GM21367 (cell line): Measurements from ENCODE around the gene SSNA1.

Experiments used
- ATAC-seq: cut with Tn5 transposase; IDR thresholded peaks from one replicate; pipeline ENCODE4 v1.9.1; 2021; ENCODE audit not compliant: unreplicated experiment

SSNA1 gene

DNA sequence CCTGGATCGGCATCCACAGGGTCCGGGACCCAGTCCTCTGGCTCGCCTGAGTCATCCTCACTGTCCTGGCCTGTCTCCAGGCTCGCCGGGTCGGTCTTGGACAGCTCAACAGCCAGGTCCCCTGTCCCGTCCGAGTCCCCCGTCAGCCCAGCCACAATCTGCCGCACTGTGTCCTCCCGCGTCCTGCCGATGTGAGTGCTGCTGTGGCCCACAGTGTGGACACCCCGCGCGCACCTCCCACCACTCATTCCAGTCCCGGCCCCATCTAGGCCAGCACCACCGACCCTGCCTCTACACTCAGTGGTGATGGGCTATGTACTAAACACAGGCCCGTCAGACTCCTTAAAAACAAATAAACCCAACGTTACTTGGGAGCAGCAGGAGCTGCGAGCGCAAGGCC, 6.8 kb upstream of the SSNA1 start:
- no peak for ATAC-seq

DNA sequence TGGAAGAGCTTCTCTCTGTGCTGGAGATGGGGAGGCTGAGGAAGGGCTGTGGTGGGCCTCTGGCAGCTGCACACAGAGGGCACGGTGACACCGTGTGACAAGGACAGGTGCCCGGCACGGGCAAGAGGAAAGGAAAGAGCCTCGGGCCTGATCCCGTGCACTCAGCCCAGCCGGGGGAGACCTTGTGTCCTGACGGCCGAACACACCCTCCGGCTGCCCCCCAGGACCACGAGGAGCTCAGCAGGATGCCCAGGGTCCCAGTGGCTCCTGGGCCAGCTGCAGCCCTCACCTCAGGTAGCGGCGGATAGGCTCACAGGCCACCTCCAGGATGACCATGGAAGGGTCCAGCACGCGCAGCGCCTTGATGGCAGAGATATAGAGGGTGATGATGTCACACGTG, 5.6 kb upstream of the SSNA1 start:
- ATAC-seq: no peak

DNA sequence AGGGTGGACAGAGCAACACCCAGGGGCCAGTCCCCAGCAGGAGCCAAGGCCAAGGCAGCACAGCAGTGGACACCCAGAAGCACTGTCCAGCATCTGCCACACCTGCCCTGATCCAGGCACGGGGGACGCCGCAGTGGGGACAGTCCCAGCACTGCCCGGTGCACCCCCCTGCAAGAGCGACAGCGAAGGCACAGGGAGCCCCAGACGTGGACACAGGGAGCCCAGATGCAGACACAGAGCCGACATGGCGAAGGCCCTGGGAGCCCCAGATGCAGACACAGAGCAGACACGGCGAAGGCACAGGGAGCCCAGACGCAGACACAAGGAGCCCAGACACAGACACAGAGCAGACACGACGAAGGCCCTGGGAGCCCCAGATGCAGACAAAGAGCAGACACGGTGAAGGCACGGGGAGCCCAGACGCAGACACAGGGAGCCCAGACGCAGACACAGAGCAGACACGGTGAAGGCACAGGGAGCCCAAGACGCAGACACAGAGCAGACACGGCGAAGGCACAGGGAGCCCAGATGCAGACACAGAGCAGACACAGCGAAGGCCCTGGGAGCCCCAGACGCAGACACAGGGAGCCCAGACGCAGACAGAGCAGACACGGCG, 4.4 kb upstream of the SSNA1 start:
- no peak for ATAC-seq

DNA sequence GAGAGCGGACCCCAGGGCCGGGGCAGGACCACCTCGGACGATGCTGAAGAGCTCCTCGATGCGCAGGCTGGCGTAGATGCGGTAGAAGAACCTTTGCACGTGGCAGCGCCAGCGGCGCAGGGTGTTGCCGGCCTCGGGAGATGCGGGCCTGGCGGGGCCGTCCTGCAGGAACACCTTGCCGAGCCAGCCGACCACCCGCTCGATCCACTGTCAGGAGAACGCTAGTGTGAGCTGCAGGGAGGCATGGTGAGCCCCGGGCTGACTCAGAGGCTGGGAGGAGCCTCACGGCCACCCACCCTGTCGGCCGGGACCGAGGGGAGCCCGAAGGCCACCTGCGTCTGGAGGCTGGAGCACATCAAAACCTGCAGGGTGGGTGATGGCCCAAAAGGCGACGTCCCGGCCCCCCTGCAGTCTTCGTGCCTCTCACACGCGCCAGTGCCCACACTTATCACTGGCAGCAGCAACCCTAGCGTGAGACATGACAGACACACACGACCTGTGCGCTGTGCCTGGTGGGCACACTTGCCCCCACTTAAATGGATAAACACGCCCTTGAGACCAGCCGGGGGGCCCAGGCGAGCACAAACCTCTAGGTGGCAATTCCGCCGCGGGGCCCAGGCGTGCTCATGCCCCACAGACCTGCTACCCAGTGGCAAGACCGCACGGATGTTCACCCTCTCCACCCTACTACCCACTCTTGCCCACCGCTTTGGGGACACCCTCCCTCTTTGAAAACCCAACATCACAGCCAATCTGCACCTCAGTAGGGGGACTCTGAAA, 3.4 kb upstream of the SSNA1 start:
- no peak for ATAC-seq

DNA sequence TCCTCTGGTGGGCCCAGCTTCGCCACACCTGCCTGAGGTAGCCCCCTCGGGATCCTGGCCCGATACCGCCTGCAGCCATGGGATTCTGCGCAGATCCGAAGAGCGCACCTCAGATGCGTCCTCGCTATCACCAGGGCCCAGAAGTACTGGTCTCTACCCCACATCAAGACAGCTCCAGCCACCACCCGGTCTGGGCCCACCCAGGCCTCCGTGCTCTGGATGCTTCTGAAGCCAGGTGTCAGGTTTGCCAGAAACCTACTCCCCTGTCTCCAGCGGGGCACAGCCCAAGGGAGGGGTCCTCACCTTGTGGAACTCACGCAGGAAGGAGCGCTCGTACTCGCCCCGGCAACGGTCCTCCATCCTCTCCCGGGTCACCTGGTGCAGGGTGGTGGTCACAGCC, 2.6 kb upstream of the SSNA1 start:
- ATAC-seq: no peak

DNA sequence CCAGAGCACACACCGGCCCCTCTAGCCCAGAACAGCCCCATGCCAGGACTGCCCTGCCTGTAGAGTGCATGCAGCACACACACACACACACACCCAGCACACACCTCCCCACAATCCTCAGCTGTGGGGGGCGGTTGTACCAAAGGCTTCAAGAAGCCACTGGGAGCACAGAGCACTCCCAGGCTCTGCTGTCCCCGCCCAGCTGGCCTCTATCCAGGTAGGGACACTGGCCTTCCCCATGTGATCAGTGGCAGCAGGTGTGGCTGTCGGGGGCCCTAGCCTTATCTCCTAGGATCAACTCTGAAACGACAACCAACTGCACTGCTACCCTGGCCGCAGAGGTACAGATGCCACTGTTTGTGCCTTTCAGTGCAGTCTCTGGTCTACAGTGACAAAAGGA, 2.1 kb upstream of the SSNA1 start:
- ATAC-seq: no peak

DNA sequence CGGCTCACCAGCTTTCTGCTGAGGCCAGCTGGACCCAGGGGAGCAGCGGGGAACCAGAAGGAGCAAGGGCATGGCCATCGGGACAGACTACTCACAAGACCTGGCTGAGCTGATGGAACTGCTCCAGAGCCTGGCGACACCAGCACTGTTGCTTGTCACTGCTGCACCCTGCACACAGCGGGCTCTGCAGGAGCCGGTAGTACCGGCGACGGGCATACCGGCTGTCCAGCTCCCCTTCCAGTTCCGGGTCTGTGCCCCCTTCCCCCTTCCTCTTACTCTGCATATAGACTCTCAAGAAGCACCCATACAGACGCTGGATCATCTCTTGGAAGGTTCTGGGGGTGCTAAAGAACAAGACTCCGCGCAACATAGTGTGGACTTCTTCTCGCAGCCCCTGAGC, 1.1 kb upstream of the SSNA1 start:
- no peak for ATAC-seq

DNA sequence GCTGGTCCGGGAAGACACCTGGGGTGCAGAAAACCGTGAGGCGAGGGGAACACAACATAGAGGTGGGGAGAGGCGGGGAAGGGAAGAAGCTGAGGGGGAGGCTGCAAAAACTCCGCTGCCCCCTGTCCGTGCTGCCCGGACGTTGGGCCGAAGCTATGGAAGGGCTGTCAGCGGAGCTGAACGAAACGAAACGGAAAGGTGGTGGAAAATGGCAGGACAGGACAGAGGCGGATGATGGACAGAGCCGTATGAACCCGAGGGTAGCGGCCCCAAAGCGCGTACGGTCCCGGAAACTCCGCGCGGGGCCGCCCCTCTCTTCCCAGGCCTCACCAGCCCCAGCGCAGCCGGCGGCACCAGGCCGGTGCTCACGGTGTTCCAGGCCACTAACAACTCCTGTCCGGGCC, 388 bp upstream of the SSNA1 start:
- ATAC-seq: no peak

DNA sequence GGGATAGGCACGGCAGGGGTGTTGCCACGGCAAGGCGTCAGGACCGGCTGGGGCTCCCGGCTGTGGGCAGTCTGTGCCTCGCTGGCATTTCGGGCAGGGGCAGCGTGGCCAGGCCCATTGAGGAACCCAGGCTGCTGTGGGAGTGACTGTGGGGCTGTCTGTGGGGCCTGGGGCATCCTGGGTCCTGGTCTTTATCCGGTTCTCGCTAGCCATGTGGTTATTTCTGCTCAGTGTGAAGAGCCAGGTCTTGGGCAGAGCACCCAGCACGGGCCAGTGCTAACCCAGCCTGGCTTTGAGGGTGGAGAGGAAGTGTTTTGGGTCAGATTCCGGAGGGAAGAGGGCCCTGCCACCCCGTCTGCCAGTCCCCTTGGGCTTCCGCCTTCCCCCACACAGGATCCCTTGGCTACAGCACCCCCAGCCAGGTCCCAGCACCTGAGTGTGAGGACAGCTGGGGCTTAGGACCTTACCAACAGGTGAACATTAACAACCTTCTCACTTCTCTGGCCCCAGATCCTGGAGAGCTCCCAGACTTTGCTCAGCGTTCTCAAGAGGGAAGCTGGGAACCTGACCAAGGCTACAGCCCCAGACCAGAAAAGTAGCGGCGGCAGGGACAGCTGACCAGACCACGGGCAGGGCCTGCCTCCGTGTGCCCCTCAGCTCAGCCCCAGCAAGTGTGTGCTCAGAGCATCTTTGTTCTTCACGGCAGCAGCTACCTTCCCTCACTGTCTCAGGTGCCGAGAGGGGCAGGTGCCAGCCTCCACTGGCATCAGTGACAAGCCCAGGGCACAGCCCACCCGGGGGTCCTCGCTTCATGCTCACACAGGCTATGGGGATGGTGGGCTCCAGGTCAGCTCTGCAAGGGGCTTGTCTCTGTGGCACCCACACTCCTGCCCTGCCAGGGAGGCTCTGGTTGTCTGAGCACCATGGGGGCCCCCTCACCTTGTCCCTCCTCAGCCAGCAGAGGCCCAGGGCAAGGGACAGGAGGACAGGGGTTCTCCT, 1.1 kb downstream of the SSNA1 start:
- no peak for ATAC-seq

DNA sequence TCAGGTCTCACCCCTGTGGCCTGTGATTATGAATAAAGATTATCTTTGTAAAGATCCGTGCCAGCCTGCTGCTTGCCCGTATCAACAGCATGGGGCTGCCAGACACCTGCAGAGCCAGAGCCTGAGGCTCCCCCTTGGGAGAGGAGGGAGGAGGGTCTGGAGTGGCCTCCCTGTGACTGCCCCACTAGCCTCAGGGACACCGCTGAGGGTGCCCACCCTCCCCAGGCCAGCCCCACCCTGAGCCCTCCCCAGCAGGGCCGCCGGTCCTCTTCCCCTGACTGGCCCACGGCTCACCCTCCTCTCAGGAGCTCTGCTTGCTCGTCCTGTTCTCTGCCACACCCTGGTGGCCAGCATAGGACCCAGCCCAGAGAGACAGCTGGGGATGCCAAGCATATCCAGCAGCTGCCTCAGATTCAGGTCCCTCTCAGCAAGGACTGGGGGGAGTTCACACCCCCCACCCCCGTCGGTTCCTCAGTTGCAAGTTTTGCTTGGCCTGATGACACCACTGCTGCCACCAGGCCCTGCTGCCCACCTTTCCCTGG, 1.9 kb downstream of the SSNA1 start:
- no peak for ATAC-seq

DNA sequence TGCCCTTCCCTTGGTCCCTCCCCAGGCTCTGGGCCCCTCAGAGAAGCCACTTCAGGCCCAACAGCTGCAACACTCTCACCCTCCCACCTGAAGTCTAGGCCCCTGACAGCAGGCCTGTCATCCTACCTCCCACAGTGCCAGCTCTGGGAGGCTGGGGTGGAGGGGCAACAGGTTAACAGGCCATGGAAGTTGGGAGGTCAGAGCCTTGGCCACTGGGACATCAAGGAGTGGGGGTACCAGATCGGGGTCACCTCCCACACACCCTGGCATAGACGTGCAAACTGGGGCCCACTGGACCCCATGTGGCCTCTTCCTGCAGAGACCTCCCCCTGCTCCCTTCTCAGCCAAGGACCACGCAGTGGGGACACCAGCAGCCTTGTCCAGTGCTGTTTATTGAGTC, 2.8 kb downstream of the SSNA1 start:
- no peak for ATAC-seq

DNA sequence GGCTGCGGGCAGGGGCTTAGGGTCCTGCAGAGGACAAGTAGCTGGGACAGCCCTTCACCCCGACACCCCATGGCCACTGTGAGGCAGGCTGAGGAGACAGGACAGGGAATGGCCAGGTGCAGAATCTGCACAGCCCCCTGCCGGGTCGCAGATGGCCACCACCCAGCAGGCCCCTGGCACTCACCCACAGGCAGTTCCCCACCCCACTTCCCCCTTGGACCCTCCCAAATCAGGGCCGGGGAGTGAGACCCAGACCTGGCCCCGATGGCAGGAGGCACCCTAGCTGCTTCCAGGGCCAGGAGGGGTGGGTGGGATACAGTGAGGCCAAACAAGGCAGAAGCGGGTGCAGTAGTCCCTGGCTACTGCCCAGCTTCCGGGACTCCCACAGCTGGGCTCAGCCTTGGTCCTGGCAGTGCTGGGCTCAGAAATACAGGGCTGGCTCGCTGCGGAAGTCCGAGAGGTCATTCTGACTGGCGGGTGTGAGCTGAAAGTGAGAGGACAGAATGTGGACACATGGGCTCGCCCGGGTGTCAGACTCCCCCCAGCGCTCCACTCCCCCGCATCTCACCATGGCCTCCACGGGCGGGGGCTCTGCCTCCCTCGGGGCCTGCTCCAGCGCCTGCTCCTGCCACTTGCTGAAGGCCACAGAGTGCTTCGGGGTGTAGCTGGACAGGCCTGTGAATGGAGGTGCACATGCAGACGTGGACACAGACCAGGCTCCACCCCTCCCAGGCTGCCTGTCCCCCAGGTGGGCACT, 3.4 kb downstream of the SSNA1 start:
- ATAC-seq: no peak

DNA sequence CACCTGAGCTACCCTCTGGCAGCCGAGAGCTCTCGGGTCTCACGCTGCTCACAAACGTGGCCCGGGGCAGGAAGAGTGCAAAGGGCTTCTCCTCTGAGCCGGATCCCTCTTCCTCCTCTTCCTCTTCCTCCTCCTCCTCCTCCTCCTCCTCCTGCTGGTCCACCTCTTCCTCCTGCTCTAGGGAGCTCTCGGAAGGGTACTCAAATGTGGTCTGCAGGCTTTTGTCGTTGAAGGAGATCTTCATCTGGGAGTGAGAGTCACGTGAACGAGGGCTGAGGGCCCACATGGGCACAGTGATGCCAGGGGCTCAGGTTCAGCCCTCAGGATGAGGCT, 3.9 kb downstream of the SSNA1 start:
- no peak for ATAC-seq

DNA sequence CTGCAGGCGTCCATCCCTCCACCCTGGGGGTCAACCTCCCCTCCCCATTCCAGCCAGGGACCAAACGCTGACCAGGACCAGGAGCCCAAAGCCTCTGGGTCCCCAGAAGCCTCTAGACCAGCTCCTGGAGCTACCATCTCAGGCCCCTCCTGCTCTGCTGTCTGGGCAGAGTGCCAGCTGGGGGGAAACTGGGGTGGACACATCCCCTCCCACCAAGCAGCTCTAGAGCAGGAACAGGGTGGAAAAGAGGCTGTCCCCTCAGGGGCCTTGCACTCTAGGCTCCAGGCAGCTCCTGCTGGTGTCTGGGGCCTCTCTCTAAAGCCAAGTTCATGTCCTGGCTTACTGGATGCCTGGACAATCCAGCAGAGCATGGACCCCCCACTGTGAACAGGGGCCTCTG, 4.4 kb downstream of the SSNA1 start:
- no peak for ATAC-seq

DNA sequence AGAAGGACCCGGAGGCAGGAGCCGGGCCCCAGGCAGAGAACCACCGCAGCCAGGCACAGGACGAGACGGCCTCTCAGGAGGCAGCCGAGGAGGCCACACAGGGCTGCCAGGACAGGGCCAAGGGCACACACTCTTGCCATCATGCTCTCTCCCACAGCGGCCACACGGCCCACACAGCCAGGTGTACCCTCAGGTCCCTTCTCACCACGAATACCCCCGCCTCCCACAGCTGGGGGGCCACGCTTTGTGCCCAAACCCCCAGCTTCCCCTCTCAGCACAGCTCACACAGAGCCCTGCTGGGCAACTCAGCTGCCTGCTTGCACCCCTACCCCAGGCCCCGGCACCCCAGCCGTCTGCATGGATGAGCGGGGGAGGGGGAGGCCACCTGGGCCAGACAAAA, 5.3 kb downstream of the SSNA1 start:
- ATAC-seq: no peak

DNA sequence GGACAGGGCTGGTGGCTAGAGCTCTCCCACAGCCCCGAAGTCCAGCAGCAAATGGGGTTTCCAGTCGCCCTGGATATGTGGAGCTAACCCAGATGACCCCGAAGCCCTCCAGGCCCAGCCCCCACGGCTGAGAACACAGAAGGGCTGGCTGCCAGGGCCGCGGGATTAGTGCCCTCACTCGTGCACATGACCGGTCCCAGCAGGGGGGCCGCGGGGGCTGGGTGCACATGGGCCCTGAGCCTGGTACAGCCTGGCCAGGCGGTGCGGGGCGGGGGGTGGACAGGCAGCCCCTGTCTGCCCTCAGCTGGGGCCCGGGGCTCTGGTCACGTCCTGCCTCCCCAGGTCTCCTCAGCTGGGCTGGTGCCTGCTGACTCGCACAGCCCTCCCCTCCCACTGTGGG, 5.9 kb downstream of the SSNA1 start:
- no peak for ATAC-seq

DNA sequence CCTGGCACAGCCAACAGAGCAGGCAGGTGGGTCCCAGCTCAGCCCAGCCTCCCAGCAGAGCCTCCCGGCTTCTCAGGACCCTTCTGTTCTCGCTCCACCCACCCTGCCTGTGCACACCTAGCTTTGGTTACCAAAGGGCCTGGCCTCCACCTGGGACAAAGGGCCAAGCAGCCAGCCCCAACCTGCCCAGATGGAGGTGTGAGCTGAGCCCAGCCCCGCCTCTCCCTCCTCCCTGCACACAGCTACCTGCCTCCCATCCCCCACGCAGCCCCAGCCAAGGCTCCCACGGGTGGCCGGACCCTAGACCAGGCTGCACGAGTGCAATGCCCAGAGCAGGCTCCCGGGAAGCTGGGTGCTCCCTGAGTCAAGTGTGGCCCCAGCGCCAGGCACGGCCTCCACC, 6.4 kb downstream of the SSNA1 start:
- ATAC-seq: no peak

DNA sequence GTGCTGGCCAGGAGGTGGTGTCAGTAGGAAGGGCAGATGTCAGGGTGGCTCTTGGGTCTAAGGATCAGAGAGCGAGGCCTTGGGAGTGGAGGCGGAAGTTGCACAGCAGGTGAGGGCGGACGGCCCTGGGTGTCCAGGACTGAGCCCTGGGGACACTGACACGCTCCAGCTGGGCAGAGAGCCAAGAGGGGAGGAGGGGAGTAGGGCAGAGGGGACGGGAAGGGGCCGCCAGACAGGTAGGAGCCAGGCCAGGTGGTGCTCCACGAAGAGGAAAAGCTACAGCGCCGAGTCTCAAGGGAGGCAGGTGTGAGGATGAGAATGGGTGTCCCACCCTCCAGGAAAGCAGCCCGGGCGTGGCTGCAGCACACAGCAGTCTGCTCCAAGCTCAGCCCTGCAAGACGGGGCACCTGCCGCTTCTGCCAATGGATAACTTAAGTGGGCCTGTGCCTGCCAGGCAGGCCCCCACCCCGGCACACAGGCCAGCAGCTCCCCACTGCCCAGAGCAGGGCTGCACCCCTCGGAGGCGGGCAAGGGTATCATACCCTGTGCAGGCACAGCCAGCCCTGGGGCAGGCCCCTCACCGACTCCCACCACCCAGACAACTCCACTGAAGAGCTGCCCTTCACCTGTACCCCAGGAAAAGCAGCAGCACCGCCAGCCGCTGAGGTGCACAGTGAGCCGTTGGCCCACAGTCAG, 7.2 kb downstream of the SSNA1 start:
- ATAC-seq: no peak

DNA sequence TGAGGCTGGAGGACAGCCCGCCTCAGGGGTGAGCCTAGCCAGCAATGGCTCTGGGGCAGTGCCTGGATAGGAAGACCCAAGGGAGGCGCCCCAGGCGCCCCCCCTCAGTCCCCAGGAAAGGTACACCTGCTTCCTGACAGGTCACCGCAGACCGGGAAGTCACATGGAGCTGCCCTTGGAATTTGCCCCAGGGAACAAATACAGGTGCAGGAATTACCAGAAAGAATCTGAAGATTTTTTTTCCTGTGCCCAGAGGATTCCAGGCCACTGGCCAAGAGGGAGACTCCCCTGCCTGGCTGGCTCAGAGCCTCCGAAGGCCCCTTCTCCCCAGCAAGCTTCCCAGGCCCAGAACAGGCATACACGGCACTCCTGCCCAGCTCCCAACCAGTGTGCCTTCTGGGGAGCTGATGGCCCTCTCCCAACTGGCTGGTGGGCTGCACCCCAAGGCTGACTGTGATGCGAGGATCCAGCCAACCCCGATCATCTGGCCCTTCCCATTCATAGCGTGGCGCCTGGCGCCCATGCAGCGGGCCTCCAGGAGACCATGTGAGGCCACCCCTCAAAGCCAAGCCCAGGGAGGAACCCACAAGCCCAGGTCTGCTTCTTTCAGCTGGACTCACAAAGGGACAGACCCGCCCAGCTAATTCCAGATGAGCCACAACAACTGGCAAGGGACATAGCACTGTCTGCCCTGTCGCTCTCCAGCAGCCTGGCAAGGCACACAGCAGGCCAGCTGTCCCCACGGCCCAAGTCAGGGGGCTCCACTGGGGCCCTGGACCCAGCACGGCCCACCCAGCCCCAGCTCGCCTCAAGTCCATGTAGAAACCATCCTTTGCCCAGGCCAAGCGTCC, 9.8 kb downstream of the SSNA1 start:
- ATAC-seq: no peak
